Esophagus squamous epithelium (tissue), 4 donors: ENCODE data around the gene ZMYND8.

Source experiments
- CTCF ChIP-seq, 6 experiments: fragments of 450-650 bp in 4 of 6; fragments of 200-600 bp in 2 of 6; sonication (generic) in 2 of 6; IDR thresholded peaks; one replicate each; pipeline ENCODE4 v1.5.1; 2016 to 2019; ENCODE audit warnings: antibody characterized with exemption in 6 of 6, mild to moderate bottlenecking in 4 of 6, moderate library complexity in 4 of 6
- POLR2A ChIP-seq, 4 donors: fragments of 450-650 bp; IDR thresholded peaks; one replicate each; pipeline ENCODE4 v1.6.1; 2017; ENCODE audit warnings: antibody characterized with exemption in 4 of 4, mild to moderate bottlenecking in 4 of 4, moderate library complexity in 3 of 4

- TF ChIP-seq CTCF (IDR thresholded peaks at IDR 0.05) (no peak), POLR2A (IDR thresholded peaks at IDR 0.05) (no peak)
Observed at GRCh38 chr20:47172579-47172978, 183.9 kb downstream of the ZMYND8 start.
